Body of pancreas (tissue), 2 donors: ENCODE measurements around the gene SP9. TPM values are rescaled to one million over a fixed set of nuclear protein-coding genes. Genes with fewer than 3 reads are reported as not detected.

ENCODE experiments used
- total RNA-seq, 2 donors: library from RNA; depleted of rRNA; stranded (reverse); fragments of >200 nt; gene quantifications; one replicate each; pipeline ENCODE4 v1.1.0, GENCODE V29; 2016

SP9 gene
- total RNA-seq, 2 donors from 2014 or later, result not detected

Other genes starting within 250 kb of the SP9 start
- 10 to 100 TPM; 17.8 to 43.3 TPM for gene OLA1, start 86.4 kb upstream of the SP9 start, total RNA-seq
- gene SCRN3, start 60.8 kb downstream of the SP9 start, total RNA-seq, result 10 to 100 TPM; 18.7 to 19.8 TPM
- gene GPR155, start 152.1 kb downstream of the SP9 start, total RNA-seq, result 1 to 10 TPM; 4.6 to 8.6 TPM